B cell (primary cell): ENCODE results near the gene FHIP2A. TPM values are rescaled to one million over a fixed set of nuclear protein-coding genes. Genes with fewer than 3 reads are reported as not detected.

Source experiments
- ATAC-seq: fragments of 200-7000 bp; cut with Tn5 transposase; one replicate; pipeline ENCODE4 v1.10.0; 2021; ENCODE audit warnings: low read depth, mild to moderate bottlenecking, moderate number of reproducible peaks, moderate library complexity
- CTCF ChIA-PET: fragments of 350-600 bp; sonication (Branson Sonifier 250); formaldehyde crosslinking; loops from one replicate; lab custom pipeline; 2021; ENCODE audit warnings: antibody characterized with exemption, inconsistent platforms; lab: Charles Lee
- POLR2A ChIA-PET: fragments of 350-600 bp; sonication (Branson Sonifier 250); formaldehyde crosslinking; loops from one replicate; lab custom pipeline; 2021; ENCODE audit warnings: antibody characterized with exemption; lab: Charles Lee
- DNase-seq: peaks from one replicate; pipeline ENCODE4 v3.0.0; 2013
- H2AFZ ChIP-seq: 2 replicates; pipeline ENCODE4 v1.6.1; 2012; ENCODE audit warnings: mild to moderate bottlenecking, low read depth, low read length; ENCODE audit not compliant: insufficient read depth, poor library complexity, severe bottlenecking
- H3K27ac ChIP-seq, 2 donors: 1 replicate in 1 of 2; 2 replicates in 1 of 2; pipeline ENCODE4 v1.5.1; 2012 to 2013; ENCODE audit warnings: low read length in 2 of 2, mild to moderate bottlenecking in 2 of 2, moderate library complexity in 1 of 2
- H3K27me3 ChIP-seq, 4 experiments: fragments of 200-600 bp in 1 of 4; sonication (generic) in 1 of 4; replicated peaks in 1 of 4; 1 replicate in 2 of 4; 2 replicates in 2 of 4; pipeline versions ENCODE4 v1.6.1 to v1.7.0; 2013 to 2016; ENCODE audit warnings: low read length in 3 of 4, mild to moderate bottlenecking in 2 of 4, mixed read lengths in 1 of 4, moderate library complexity in 1 of 4; ENCODE audit not compliant: insufficient read depth in 4 of 4, control insufficient read depth in 3 of 4; ENCODE audit errors: control extremely low read depth in 1 of 4
- H3K36me3 ChIP-seq, 2 experiments: replicated peaks in 1 of 2; 1 replicate in 1 of 2; 2 replicates in 1 of 2; pipeline versions ENCODE4 v1.6.1 to v1.7.1; 2013; ENCODE audit warnings: low read length in 1 of 2; ENCODE audit not compliant: insufficient read depth in 2 of 2, control insufficient read depth in 1 of 2; ENCODE audit errors: control extremely low read depth in 1 of 2, extremely low read depth in 1 of 2
- H3K4me1 ChIP-seq, 2 donors: fragments of 200-600 bp in 1 of 2; sonication (generic) in 1 of 2; 1 replicate in 1 of 2; 2 replicates in 1 of 2; pipeline versions ENCODE4 v1.5.1 to v1.6.1; 2013 to 2017; ENCODE audit warnings: low read length in 2 of 2; ENCODE audit not compliant: control insufficient read depth in 2 of 2, insufficient read depth in 2 of 2
- H3K4me2 ChIP-seq: replicated peaks from 2 replicates; pipeline ENCODE3; 2012; ENCODE audit warnings: mild to moderate bottlenecking, low read depth, low read length; ENCODE audit not compliant: poor library complexity, severe bottlenecking
- H3K4me3 ChIP-seq, 5 experiments: fragments of 200-600 bp in 1 of 5; sonication (generic) in 1 of 5; 1 replicate in 3 of 5; 2 replicates in 2 of 5; pipeline versions ENCODE4 v1.5.1 to v1.7.0; 2011 to 2016; ENCODE audit warnings: low read length in 4 of 5, mild to moderate bottlenecking in 4 of 5, low read depth in 2 of 5, control low read depth in 1 of 5, moderate library complexity in 1 of 5; ENCODE audit not compliant: insufficient read depth in 1 of 5; ENCODE audit errors: control extremely low read depth in 1 of 5, extremely low read depth in 1 of 5
- H3K79me2 ChIP-seq: fragments of 200-600 bp; sonication (generic); one replicate; pipeline ENCODE4 v1.6.0; 2016; ENCODE audit warnings: low read length; ENCODE audit not compliant: control insufficient read depth, insufficient read depth
- H3K9ac ChIP-seq: fragments of 200-600 bp; sonication (generic); 2 replicates; pipeline ENCODE4 v1.6.1; 2017; ENCODE audit warnings: mild to moderate bottlenecking, low read length, moderate library complexity
- H3K9me3 ChIP-seq, 3 donors: one replicate each; pipeline versions ENCODE4 v1.6.1 to v1.7.1; 2013; ENCODE audit warnings: low read length in 2 of 3; ENCODE audit not compliant: control insufficient read depth in 2 of 3, insufficient read depth in 1 of 3; ENCODE audit errors: control extremely low read depth in 1 of 3
- H4K20me1 ChIP-seq: 2 replicates; pipeline ENCODE4 v1.6.0; 2012; ENCODE audit warnings: mild to moderate bottlenecking, low read length; ENCODE audit not compliant: insufficient read depth, control insufficient read depth, poor library complexity, severe bottlenecking
- H3K27ac Mint-ChIP-seq: one replicate; pipeline ENCODE4 v1.8.0; 2021; ENCODE audit warnings: mixed read lengths
- H3K27me3 Mint-ChIP-seq: one replicate; pipeline ENCODE4 v1.8.0; 2021; ENCODE audit warnings: mixed read lengths
- H3K4me1 Mint-ChIP-seq: one replicate; pipeline ENCODE4 v1.8.0; 2021; ENCODE audit warnings: mixed read lengths
- H3K4me3 Mint-ChIP-seq: one replicate; pipeline ENCODE4 v1.8.0; 2021; ENCODE audit warnings: mixed read lengths
- H3K9me3 Mint-ChIP-seq: one replicate; pipeline ENCODE4 v1.8.0; 2022; ENCODE audit warnings: mixed read lengths; ENCODE audit not compliant: insufficient read depth
- EZH2 ChIP-seq: IDR thresholded peaks from 2 replicates; pipeline ENCODE4 v1.6.1; 2012; ENCODE audit warnings: borderline replicate concordance, low read depth, mild to moderate bottlenecking, moderate library complexity, low read length; ENCODE audit not compliant: insufficient read depth, poor library complexity, severe bottlenecking
- WGBS: methylation state at CpG from one replicate; pipeline ENCODE4 v1.1.5; 2013; ENCODE audit warnings: missing lambda C conversion rate; ENCODE audit not compliant: insufficient coverage; 5-methylcytosine and 5-hydroxymethylcytosine counted together
- intact Hi-C: fragments of 100-400 bp; cut with micrococcal nuclease; formaldehyde crosslinking; loops from one replicate; pipeline ENCODE4 v1.10.0; 2022
- polyA plus RNA-seq: library from polyadenylated mRNA; depleted of rRNA; stranded (reverse); fragments of >200 nt; gene quantifications from 2 replicates; pipeline ENCODE4 v1.2.3, GENCODE V29; 2012
- total RNA-seq, 2 donors: library from RNA; stranded (reverse); fragments of 120-200 nt in 1 of 2; gene quantifications; 1 replicate in 1 of 2; 2 replicates in 1 of 2; pipeline versions ENCODE4 v1.2.3 to v1.2.4, GENCODE V29; 2013 to 2022
- TF ChIP-seq, protein P1 (sequence below): fragments of 200-600 bp; IDR thresholded peaks from one replicate; pipeline ENCODE4 v1.8.0; 2022; ENCODE audit warnings: antibody characterized with exemption, mild to moderate bottlenecking

FHIP2A gene
- total and polyA plus RNA-seq, 2 donors (not counting 1 experiment from before 2014, with no cell fraction given) = 4.9 to 18.2 TPM

DNA sequence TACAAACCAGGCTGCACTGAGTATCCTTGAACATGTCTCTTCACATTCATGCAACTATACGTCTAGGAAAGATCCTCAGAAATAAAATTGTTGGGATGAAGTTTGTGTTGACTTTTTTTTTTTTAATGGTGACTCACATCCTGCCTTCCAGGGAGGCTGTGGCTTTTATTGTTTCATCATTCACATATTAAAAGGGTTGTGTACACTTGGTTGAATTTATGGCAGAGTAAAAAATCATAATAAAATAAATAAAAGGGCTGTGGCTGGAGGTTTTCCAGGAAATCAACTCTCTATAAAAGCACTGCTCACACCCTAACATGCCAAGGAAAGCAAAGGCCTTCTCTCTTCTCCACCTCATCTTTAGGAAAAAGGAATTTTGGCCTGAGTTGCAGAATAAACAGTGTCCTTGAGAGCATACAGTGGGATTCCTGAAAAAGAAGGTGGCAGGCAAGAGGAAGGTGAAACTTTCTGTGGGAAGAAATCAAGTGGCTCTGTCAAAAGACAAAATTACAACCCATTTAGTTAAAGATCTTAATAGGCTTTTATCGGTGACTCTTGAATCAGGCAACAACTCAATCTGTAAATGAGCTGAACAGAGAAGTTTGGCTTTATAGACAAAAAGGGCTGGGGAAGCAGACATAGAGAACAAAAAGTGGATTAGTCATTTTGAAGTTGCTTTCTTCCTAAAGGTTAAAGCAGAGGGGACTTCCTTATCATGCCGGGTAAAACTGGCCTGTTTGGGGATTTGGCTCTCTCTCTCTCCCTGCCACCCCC lies 41.6 kb upstream of the FHIP2A start:
- H4K20me1 ChIP-seq = no peaks in the 10 kb centered on the region
- H3K9ac ChIP-seq = no peak overlapping the region
- no peaks in the 10 kb centered on the region for H3K36me3 ChIP-seq
- TF ChIP-seq, protein P1, sequence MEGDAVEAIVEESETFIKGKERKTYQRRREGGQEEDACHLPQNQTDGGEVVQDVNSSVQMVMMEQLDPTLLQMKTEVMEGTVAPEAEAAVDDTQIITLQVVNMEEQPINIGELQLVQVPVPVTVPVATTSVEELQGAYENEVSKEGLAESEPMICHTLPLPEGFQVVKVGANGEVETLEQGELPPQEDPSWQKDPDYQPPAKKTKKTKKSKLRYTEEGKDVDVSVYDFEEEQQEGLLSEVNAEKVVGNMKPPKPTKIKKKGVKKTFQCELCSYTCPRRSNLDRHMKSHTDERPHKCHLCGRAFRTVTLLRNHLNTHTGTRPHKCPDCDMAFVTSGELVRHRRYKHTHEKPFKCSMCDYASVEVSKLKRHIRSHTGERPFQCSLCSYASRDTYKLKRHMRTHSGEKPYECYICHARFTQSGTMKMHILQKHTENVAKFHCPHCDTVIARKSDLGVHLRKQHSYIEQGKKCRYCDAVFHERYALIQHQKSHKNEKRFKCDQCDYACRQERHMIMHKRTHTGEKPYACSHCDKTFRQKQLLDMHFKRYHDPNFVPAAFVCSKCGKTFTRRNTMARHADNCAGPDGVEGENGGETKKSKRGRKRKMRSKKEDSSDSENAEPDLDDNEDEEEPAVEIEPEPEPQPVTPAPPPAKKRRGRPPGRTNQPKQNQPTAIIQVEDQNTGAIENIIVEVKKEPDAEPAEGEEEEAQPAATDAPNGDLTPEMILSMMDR = no peak
- TF ChIP-seq EZH2 = no peak
- DNase-seq (no peak), ATAC-seq (no peak)
- Mint-ChIP-seq H3K27me3 (peaks cover 5% of the 10 kb centered on the region), H3K4me1 (no peaks in the 10 kb centered on the region), H3K9me3 (no peaks in the 10 kb centered on the region), H3K4me3 (no peak overlapping the region), H3K27ac (no peak overlapping the region)
- no CpG with 5 or more reads among the region's 3 CpGs for WGBS
- no peak overlapping the region for H3K4me3 ChIP-seq
- no peaks in the 10 kb centered on the region for H3K9me3 ChIP-seq
- POLR2A ChIA-PET = no interaction called here
- no peak overlapping the region for H3K27ac ChIP-seq
- H3K79me2 ChIP-seq = no peaks in the 10 kb centered on the region
- CTCF ChIA-PET = no interaction called here
- intact Hi-C loops = no loop called here
- peaks cover 0 to 4% (median 0%) of the 10 kb centered on the region in 4 experiments for H3K27me3 ChIP-seq
- H2AFZ ChIP-seq = no peak overlapping the region
- no peak overlapping the region for H3K4me2 ChIP-seq
- H3K4me1 ChIP-seq = no peaks in the 10 kb centered on the region

DNA sequence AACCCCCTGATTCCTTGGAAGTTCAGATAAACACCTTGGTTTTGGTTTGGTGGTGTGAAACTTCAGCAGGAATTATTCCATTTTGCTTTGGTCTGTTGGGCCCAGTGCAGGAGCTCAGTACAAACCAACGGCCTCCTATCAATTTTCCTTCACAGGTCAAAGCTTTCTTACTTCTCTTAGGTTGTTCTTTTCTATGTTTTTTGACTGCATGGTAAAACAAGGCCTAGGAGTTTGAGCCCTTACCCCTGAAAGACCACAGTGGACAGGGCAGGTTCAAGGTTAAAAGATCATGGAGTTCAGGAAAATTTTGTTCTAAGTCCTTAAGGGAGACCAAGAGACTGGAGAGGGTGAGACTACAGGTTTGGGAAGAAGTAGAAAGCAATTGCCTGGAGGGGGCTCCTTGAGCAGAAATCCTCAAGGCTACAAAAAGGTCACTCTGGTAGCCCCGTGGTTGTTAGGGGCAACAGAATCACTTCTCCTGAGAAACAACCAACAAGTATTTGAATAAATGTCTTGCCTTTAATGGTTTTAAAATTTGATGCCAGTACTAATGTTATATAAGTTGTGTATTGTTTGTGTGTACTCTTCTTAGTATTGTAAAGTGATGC lies 40.9 kb upstream of the FHIP2A start:
- intact Hi-C loops = no loop called here
- Histone ChIP-seq H3K27me3 (peaks cover 0 to 4% (median 0%) of the 10 kb centered on the region in 4 experiments), H3K9me3 (no peaks in the 10 kb centered on the region), H4K20me1 (no peaks in the 10 kb centered on the region), H3K4me1 (no peaks in the 10 kb centered on the region), H3K4me3 (no peak overlapping the region), H2AFZ (no peak overlapping the region), H3K36me3 (no peaks in the 10 kb centered on the region), H3K79me2 (no peaks in the 10 kb centered on the region), H3K4me2 (no peak overlapping the region), H3K9ac (no peak overlapping the region), H3K27ac (no peak overlapping the region)
- Mint-ChIP-seq H3K27me3 (peaks cover 5% of the 10 kb centered on the region), H3K27ac (no peak overlapping the region), H3K4me3 (no peak overlapping the region), H3K4me1 (no peaks in the 10 kb centered on the region), H3K9me3 (no peaks in the 10 kb centered on the region)
- ChIA-PET POLR2A (no interaction called here), CTCF (no interaction called here)
- ATAC-seq (no peak), DNase-seq (no peak)
- no CpG with 5 or more reads among the region's 2 CpGs for WGBS
- no peak for TF ChIP-seq EZH2
- TF ChIP-seq, protein P1 = no peak
